GM21447 (cell line): Measurements from ENCODE around the gene RPL13A.
"Not testable (repeated sequence)": the region's sequence is repeated elsewhere in the genome, so short reads cannot be mapped to it uniquely, and the experiment has no call there.

Experiments used
- ATAC-seq: cut with Tn5 transposase; IDR thresholded peaks from one replicate; pipeline ENCODE4 v1.9.1; 2021; ENCODE audit not compliant: unreplicated experiment

Gene RPL13A

DNA sequence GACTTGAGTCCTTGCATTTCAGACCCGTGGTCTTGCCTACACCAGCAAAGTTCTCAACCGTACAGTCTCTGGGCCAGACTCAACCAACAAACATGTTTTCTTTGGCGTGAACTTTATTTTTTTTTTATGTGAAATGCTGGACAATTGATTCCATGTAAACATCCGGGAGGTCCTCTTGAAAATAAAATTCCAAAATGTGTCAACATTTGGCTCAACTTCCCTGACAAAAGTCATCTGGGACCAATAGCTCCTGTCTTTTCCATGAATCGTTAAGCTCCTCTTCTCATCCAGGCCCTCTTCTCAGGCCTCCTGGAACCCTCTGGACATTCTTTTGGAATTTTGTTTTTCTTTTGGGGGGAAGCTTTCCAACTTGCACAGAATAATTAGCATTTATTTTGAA, 31.6 kb upstream of the RPL13A start:
- ATAC-seq: no peak

DNA sequence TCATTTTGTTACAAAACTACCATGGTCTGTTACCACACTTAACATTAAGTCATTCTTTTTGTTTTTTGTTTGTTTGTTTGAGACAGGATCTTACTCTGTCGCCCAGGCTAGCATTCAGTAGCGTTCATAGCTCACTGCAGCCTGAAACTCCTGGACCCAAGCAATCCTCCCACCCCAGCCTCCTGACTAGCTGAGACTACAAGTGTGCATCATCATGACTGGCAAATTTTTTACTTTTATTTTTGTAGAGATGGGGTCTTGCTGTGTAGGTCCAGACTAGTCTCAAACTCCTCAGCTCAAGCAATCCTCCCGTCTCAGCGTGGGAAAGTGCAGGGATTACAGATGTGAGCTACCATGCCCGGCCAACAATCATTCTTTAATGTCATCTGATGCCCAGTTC, 31.1 kb upstream of the RPL13A start:
- no peak for ATAC-seq

- ATAC-seq: no peak
Measured at GRCh38 chr19:49458567-49458903, 28.9 kb upstream of the RPL13A start.

DNA sequence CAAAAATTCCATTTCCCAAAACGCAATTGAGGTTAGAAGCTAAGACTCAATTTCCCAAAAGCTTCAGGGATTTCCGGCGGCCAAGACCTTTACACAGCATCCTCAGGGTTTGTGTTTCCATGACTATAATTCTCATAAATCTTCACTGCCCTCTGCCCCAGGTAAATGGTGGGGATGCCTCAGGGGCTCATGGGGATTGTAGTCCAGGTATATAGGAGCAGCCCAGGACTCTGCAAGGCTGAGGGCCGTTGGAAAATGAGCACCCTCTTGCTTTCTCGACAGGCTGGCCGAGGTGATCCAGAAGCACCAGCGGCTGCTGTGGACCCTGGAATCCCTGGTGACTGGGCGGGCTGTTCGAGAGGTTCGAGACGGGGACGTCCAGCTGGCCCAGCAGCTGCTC, 28.0 kb upstream of the RPL13A start:
- ATAC-seq: no peak

GRCh38 chr19:49461130-49461529, 26.3 kb upstream of the RPL13A start:
- ATAC-seq: not testable (repeated sequence)

GRCh38 chr19:49461656-49462055, 25.8 kb upstream of the RPL13A start:
- ATAC-seq: no peak

GRCh38 chr19:49462492-49462891, 24.9 kb upstream of the RPL13A start:
- no peak for ATAC-seq

DNA sequence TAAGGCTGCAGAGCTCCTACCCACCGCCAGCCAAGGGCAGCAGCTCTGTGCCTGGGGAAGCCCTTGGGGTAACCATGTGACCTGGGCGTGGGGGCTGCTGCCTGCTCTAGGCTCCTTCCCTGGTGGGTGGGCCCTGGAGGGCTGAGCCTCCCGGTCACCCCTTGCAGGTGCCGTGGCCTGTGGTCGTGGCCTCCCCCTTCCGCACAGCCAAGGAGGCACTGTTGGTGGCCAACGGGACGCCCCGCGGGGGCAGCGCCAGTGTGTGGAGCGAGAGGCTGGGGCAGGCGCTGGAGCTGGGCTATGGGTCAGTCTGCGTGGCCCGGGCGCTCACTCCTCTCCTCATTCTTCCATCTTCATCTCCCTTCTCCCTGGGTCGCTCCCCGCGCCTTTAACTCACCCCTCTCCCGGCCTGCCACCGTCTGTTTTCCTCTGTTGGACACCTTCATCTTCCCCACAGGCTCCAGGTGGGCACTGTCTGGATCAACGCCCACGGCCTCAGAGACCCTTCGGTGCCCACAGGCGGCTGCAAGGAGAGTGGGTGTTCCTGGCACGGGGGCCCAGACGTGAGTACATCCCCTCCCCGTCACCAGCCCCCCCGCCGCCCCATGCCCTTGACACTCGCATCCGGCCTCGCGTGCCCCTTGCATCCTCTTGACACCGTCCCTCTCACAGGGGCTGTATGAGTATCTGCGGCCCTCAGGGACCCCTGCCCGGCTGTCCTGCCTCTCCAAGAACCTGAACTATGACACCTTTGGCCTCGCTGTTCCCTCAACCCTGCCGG, 23.3 kb upstream of the RPL13A start:
- no peak for ATAC-seq

DNA sequence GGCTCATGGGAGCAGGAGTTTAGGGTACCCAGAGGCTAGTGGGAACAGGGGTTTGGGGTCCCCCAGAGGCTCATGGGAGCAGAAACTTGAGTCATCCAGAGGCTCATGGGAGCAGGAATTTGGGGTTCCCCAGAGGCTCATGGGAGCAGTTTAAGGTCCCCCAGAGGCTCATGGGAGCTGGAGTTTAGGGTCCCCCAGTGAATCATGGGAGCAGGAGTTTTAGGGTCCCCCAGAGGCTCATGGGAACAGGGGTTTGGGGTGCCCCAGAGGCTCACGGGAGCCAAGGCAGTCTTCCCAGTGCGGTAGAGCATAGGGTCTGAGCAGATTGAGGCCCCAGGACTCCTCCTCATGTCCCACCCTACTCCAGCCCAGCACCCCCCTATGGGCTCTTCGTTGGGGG, 22.0 kb upstream of the RPL13A start:
- ATAC-seq: no peak

DNA sequence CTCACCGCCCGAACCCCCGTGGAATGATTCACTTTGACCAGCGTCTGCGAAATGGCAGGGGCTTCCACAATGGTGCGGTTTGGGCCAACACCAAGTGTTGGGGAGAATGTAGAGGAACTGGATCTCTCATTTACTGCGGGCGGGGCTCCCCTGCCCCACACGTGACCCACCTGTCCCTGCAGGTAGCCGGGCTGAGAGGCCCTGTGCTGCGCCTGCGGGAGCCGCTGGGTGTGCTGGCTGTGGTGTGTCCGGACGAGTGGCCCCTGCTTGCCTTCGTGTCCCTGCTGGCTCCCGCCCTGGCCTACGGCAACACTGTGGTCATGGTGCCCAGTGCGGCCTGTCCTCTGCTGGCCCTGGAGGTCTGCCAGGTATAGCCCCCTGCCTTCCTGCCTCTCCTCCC, 19.2 kb upstream of the RPL13A start:
- no peak for ATAC-seq

DNA sequence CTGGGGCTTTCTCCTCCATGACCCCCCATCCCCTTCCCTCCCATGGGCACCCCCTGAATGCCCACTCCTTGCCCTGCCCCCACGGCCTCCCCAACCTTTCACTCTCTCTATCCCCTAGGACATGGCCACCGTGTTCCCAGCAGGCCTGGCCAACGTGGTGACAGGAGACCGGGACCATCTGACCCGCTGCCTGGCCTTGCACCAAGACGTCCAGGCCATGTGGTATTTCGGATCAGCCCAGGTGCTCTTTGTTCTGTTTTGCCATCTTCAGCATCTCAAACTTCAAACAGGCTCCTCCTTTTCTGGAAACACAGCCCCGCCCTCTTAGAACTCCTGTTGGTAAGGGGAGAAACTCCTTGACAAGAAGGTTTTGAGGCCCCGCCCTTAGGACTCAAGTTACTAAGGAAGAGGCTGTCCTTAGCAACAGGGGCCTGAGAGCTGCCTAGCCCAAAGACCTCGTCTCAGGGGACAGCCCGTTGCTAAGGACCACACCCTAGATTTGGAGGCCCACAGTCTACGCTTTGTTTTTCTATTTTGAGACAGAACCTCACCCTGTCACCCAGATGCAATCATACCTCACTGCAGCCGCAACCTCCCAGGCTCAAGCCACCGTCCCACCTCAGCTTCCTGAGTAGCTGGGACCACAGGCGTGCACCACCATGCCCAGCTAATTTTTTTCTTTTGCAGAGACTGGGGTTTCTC, 18.5 kb upstream of the RPL13A start:
- no peak for ATAC-seq

- ATAC-seq: no peak
Measured at GRCh38 chr19:49469828-49470614, 17.4 kb upstream of the RPL13A start.

GRCh38 chr19:49470615-49470978, 16.8 kb upstream of the RPL13A start:
- no peak for ATAC-seq

GRCh38 chr19:49472936-49473335, 14.5 kb upstream of the RPL13A start:
- no peak for ATAC-seq

DNA sequence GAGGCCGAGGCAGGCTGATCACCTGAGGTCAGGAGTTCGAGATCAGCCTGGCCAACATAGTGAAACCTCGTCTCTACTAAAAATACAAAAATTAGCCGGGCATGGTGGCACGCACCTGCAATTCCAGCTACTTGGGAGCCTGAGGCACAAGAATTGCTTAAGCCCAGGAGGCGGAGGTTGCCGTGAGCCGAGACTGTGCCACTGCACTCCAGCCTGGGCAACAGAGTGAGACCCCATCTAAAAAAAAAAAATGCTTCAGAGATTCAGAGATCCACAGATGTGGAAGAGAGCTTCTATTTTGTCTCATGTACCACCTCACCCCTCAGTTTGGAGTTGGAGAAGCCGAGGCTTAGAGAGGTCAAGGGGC, 13.9 kb upstream of the RPL13A start:
- not testable (repeated sequence) for ATAC-seq

DNA sequence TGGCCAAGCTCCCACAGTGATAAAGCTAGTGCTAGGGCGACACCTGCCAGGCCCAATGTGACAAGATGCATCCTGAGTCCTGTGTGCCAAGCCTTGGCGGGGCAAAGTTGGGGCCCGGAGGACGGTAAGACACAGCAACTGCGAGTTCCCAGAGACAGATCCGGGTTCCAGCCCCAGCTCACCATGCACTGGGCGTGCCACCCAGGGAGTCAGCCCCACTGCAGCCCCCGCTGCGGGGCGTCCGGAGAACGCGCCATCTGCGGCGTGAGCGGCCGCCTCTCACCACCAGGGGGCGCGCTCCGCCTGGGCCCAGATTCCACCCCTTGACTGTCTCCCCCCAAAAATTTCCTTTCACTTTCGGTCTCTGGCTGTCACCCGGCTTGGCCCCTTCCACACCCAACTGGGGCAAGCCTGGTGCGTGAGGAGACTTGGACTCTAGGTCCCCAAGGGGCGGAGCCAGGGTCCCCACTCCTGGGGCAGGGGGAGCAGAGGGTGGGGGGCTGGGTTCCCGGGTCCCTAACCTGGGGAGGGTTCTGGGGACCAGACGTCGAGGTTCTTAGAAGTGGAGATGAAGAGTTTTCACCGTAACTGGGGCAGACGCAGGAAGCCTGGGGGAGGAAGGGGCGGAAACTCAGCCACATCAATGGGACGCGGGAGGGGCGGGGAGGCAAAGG, 13.4 kb upstream of the RPL13A start, which contains the start of gene FLT3LG:
Gene FLT3LG (plus strand): TSS at position 348 of the 674 bp plus-strand sequence. CDS start 425 bp downstream, outside the sequence.
- peak; percentile 46 for ATAC-seq

DNA sequence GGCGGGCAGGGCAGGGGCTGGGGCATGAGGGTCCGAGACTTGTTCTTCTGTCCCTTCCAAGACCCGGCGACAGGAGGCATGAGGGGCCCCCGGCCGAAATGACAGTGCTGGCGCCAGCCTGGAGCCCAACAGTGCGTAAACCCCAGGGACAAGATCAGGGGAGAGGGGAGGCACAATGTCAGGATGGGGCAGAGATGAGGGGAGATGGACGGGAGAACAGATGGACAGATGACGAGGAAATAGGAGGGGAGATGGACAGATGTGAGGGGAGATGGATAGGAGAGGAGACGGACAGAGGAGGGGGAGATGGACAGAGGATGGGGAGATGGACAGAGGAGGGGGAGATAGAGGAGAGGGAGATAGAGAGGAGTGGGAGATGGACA, 12.9 kb upstream of the RPL13A start:
- no peak for ATAC-seq

DNA sequence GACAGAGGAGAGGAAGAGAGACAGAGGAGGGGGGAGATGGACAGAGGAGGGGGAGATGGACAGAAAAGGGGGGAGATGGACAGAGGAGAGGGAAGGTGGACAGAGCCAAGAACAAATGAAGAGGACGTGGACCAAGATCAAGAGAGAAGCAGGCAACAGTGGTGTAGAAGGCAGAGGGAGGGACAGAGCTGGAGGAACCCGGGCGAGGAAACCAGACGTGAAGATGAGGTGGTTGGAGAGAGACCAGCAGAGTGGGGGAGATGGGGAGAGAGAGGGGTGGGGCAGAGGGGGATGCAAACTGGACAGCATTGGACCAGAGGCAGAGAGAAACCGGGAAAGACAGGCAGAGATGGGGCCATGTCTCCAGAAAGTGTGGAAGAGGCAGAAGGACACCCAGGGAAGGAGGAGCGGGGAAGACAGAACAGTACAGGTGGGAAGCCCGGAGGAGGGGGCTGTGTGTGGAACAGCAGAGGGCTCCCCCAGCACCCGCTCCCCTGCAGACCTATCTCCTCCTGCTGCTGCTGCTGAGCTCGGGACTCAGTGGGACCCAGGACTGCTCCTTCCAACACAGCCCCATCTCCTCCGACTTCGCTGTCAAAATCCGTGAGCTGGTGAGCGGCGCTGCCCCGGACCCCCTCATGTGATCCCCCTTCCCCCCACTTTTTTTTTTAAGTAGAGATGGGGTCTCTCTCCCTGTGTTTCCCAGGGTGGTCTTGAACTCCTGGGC, 12.1 kb upstream of the RPL13A start:
- ATAC-seq: no peak

DNA sequence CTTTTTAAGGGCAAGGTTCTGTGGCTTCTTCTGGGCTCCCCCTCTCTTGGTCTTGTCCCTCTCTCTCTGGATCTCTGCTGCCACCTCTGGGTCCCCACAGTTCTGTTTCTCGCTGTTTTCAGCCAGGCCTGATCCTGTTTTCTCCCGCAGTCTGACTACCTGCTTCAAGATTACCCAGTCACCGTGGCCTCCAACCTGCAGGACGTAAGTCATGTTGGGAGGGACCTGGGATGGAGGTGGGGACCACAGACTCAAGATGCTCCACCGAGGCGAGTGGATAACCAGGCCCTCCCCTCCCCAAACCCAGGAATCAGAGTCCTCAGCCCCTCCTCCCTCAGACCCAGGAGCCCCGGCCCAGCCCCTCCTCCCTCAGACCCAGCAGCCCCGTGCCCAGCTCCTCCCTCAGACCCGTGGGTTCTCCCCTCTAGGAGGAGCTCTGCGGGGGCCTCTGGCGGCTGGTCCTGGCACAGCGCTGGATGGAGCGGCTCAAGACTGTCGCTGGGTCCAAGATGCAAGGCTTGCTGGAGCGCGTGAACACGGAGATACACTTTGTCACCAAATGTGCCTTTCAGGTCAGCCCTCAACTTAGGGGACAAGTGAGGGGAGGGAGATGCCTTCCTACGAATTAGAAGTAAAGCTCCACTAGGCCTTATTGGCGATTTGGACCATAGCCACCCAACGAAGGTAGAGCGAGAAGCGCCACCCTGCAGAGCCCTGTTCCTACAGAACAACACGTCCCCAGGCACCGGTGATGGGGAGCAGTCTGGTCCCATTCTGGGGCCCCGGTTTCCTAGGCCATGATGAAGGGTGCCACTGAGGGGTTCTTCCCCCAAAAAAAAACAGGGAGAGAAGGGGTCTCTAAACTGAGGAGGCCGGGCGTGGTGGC, 11.2 kb upstream of the RPL13A start:
- no peak for ATAC-seq
